Urothelium cell line (cell line): ENCODE measurements around the gene RABL3.
"Not testable (repeated sequence)": the region's sequence is repeated elsewhere in the genome, so short reads cannot be mapped to it uniquely, and the experiment has no call there.

Source experiments
- DNase-seq: peaks from one replicate; pipeline ENCODE4 v3.0.0; 2011; ENCODE audit warnings: low spot score, mixed read lengths
- FAIRE-seq: peaks from 2 replicates; lab custom pipeline; 2011; peaks lifted over from hg19 to GRCh38; lab: Jason Lieb, UNC

RABL3 gene

GRCh38 chr3:120649830-120650233 lies 92.5 kb downstream of the RABL3 start:
- no peak for DNase-seq
- FAIRE-seq, result no peak

GRCh38 chr3:120648290-120648689 lies 94.0 kb downstream of the RABL3 start:
- FAIRE-seq (no peak), DNase-seq (no peak)

GRCh38 chr3:120646771-120647432 lies 95.4 kb downstream of the RABL3 start:
- DNase-seq, result no peak
- no peak for FAIRE-seq

- no peak for DNase-seq
- FAIRE-seq, result no peak
Measured at GRCh38 chr3:120645083-120645845, 97.1 kb downstream of the RABL3 start.

GRCh38 chr3:120642368-120642948 lies 99.9 kb downstream of the RABL3 start:
- DNase-seq (no peak), FAIRE-seq (no peak)

GRCh38 chr3:120641696-120642246 lies 100.5 kb downstream of the RABL3 start:
- FAIRE-seq (no peak), DNase-seq (no peak)

- DNase-seq (no peak), FAIRE-seq (no peak)
Measured at GRCh38 chr3:120640231-120640630, 102.1 kb downstream of the RABL3 start.

- not testable (repeated sequence) for FAIRE-seq
Measured at GRCh38 chr3:120638820-120639219, 103.5 kb downstream of the RABL3 start.

GRCh38 chr3:120637851-120638559 lies 104.3 kb downstream of the RABL3 start:
- no peak for FAIRE-seq
- DNase-seq, result no peak

More at GRCh38 chr3:120638820-120639219, 103.5 kb downstream of the RABL3 start:
- not testable (repeated sequence) for DNase-seq

- FAIRE-seq (no peak), DNase-seq (no peak)
Measured at GRCh38 chr3:120636795-120637401, 105.4 kb downstream of the RABL3 start.
